ENCODE data around the gene BABAM1.
A peak's percentile ranks its signal among the peaks of the same experiment; 100 is the strongest.

The BABAM1 gene

GRCh38 chr19:17237747-17238706, 29.2 kb upstream of the BABAM1 start:
- no peak overlapping the region for H3K27ac ChIP-seq
- peaks cover 20% of the 10 kb centered on the region for H3K4me1 ChIP-seq
- H3K4me2 ChIP-seq (ENCODE audit: low read length), result no peak overlapping the region
- H3K9ac ChIP-seq, result no peak overlapping the region
- H3K79me2 ChIP-seq, result peaks cover 15% of the 10 kb centered on the region
- H3K9me3 ChIP-seq (ENCODE audit: control insufficient read depth, low read length), result no peaks in the 10 kb centered on the region
- H3K4me3 ChIP-seq (ENCODE audit: low read depth, low read length), result no peak overlapping the region
- TF ChIP-seq CTCF (IDR thresholded peaks at IDR 0.05), result no peak
- no peak overlapping the region for H2AFZ ChIP-seq
- H3K27me3 ChIP-seq (ENCODE audit: control insufficient read depth, insufficient read depth, low read length), result no peaks in the 10 kb centered on the region
- H3K36me3 ChIP-seq (ENCODE audit: control insufficient read depth, insufficient read depth, low read length), result no peaks in the 10 kb centered on the region

GRCh38 chr19:17240062-17240752, 27.0 kb upstream of the BABAM1 start:
- no peaks in the 10 kb centered on the region for H3K27me3 ChIP-seq (ENCODE audit: control insufficient read depth, insufficient read depth, low read length)
- H3K9ac ChIP-seq, result no peak overlapping the region
- no peak for TF ChIP-seq CTCF (IDR thresholded peaks at IDR 0.05)
- H3K4me1 ChIP-seq, result peaks cover 14% of the 10 kb centered on the region
- no peak overlapping the region for H3K27ac ChIP-seq
- H3K9me3 ChIP-seq (ENCODE audit: control insufficient read depth, low read length), result no peaks in the 10 kb centered on the region
- no peak overlapping the region for H3K4me3 ChIP-seq (ENCODE audit: low read depth, low read length)
- H3K4me2 ChIP-seq (ENCODE audit: low read length), result no peak overlapping the region
- H3K79me2 ChIP-seq, result peaks cover 17% of the 10 kb centered on the region
- H2AFZ ChIP-seq, result no peak overlapping the region
- H3K36me3 ChIP-seq (ENCODE audit: control insufficient read depth, insufficient read depth, low read length), result no peaks in the 10 kb centered on the region

GRCh38 chr19:17240826-17241399, 26.3 kb upstream of the BABAM1 start:
- H3K79me2 ChIP-seq, result peaks cover 17% of the 10 kb centered on the region
- H3K27ac ChIP-seq, result no peak overlapping the region
- H3K27me3 ChIP-seq (ENCODE audit: control insufficient read depth, insufficient read depth, low read length), result no peaks in the 10 kb centered on the region
- no peak overlapping the region for H2AFZ ChIP-seq
- peaks cover 13% of the 10 kb centered on the region for H3K4me1 ChIP-seq
- TF ChIP-seq CTCF (IDR thresholded peaks at IDR 0.05), result no peak
- H3K4me2 ChIP-seq (ENCODE audit: low read length), result no peak overlapping the region
- no peak overlapping the region for H3K4me3 ChIP-seq (ENCODE audit: low read depth, low read length)
- no peaks in the 10 kb centered on the region for H3K36me3 ChIP-seq (ENCODE audit: control insufficient read depth, insufficient read depth, low read length)
- H3K9ac ChIP-seq, result no peak overlapping the region
- no peaks in the 10 kb centered on the region for H3K9me3 ChIP-seq (ENCODE audit: control insufficient read depth, low read length)

- Histone ChIP-seq H3K36me3 (ENCODE audit: control insufficient read depth, insufficient read depth, low read length) (no peaks in the 10 kb centered on the region), H3K4me1 (peaks cover 17% of the 10 kb centered on the region), H3K79me2 (peaks cover 15% of the 10 kb centered on the region), H3K9ac (no peak overlapping the region), H2AFZ (no peak overlapping the region), H3K27me3 (ENCODE audit: control insufficient read depth, insufficient read depth, low read length) (no peaks in the 10 kb centered on the region), H3K9me3 (ENCODE audit: control insufficient read depth, low read length) (no peaks in the 10 kb centered on the region), H3K4me2 (ENCODE audit: low read length) (peak overlapping the region; percentile 88), H3K27ac (no peak overlapping the region), H3K4me3 (ENCODE audit: low read depth, low read length) (no peak overlapping the region)
- no peak for TF ChIP-seq CTCF (IDR thresholded peaks at IDR 0.05)
Observed at GRCh38 chr19:17242431-17243208, 24.6 kb upstream of the BABAM1 start.
